GM12801 (cell line): ENCODE measurements around the gene SH3GLB2.

Source experiments
- TF ChIP-seq, protein P1 (sequence below): IDR thresholded peaks from one replicate; pipeline ENCODE4 v1.5.1; 2011; ENCODE audit warnings: control low read depth; ENCODE audit not compliant: insufficient read length; ENCODE audit errors: extremely low read depth

SH3GLB2 gene

DNA sequence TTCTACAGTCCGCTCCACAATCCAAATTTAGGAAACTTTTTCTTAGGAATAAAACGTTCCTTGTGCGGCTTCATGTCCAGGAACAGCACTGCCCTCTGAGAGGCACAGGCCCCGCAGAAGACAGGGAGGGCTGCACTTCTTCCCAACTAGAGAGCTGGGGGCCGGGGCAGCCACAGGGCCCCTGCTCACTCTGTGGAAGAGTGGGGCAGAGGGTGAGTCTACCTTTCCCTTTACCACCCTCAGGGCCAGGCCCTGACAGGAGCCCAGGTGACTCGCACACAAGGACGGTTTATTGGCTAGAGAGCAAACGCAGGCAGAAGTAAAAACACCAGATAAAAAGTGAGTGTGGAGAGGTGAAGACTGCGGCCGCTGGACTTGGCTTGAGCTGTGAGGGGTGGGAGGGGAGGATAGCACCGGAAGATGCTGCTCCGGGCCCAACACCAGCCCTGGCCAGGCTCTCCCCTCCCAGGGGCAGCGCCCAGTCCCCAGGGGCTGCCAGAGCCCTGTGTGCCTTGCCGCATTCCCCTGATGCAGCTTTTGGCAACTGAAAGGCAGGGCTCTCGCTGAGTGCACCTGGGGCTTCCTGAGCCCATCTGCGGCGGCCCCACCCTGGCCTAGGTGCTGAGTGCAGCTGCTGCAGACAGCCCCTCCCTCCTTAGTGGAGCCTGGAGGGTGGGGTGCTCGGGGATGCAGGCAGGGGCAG is 20.2 kb downstream of the SH3GLB2 start:
- TF ChIP-seq, protein P1, sequence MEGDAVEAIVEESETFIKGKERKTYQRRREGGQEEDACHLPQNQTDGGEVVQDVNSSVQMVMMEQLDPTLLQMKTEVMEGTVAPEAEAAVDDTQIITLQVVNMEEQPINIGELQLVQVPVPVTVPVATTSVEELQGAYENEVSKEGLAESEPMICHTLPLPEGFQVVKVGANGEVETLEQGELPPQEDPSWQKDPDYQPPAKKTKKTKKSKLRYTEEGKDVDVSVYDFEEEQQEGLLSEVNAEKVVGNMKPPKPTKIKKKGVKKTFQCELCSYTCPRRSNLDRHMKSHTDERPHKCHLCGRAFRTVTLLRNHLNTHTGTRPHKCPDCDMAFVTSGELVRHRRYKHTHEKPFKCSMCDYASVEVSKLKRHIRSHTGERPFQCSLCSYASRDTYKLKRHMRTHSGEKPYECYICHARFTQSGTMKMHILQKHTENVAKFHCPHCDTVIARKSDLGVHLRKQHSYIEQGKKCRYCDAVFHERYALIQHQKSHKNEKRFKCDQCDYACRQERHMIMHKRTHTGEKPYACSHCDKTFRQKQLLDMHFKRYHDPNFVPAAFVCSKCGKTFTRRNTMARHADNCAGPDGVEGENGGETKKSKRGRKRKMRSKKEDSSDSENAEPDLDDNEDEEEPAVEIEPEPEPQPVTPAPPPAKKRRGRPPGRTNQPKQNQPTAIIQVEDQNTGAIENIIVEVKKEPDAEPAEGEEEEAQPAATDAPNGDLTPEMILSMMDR = no peak

DNA sequence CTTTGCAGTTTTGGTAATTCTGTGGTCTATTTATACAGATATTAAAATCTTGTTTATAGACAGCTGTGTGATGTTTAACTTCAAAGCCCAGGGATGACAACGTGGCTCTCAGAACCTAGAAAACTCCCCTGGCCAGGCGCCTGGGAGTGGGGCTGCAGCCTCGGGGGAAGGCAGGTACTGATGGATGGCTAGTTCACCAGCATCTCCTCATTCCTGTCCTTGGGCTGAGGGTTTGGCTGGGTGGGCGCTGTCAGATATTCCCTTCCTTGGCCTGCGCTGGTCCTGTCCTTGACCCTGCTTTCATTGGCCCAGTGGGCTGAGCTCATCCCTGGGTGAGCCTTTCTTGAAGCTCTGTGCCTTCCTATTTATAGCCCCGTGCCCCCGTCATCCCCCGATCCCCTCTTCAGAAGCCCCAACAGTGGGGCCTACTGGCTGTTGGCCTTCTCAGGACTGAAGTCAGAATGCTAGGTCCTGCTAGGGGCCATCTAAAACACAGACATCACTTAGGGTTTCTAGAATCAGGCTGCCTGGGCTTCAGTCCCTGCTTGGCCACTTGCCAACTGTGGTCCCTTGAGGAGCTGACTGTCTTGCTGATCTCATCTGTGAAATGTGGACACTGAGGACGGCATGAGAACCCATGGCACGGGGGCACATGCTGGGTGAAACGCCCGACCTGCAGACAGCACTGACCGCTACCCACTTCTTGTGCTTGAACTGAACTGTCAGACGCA is 20.9 kb downstream of the SH3GLB2 start:
- TF ChIP-seq, protein P1 = no peak

DNA sequence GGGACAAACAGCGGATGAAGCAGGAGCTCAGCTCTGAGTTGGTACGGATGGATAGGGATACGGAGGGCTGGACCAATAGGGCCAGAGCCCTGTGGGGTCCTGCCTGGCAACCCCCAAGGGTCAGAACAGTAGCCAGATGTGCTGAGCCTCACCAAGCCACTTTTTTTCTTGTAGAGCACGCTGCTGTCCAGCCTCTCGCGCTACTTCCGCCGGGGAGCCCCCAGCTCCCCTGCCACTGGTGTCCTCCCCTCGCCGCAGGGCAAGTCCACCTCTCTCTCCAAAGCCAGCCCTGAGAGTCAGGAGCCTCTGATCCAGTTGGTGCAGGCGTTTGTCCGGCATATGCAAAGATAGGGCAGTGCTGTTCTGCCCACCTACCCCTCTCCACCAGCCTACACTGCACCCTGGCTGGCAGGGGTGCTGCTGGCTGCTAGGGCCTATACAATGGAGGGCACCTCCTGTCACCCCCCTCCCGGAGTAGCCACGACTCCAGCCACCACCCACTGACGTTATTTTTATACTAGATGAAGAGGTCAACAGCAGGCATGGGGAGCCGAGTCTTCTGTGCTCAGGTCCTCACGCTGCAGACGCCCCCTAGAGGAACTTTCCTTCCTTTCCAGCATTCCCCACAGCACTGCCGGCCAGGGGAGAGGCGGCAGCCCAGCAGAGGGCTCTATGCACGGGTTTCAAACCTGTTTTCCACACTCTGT is 21.6 kb downstream of the SH3GLB2 start:
- TF ChIP-seq, protein P1 = no peak

DNA sequence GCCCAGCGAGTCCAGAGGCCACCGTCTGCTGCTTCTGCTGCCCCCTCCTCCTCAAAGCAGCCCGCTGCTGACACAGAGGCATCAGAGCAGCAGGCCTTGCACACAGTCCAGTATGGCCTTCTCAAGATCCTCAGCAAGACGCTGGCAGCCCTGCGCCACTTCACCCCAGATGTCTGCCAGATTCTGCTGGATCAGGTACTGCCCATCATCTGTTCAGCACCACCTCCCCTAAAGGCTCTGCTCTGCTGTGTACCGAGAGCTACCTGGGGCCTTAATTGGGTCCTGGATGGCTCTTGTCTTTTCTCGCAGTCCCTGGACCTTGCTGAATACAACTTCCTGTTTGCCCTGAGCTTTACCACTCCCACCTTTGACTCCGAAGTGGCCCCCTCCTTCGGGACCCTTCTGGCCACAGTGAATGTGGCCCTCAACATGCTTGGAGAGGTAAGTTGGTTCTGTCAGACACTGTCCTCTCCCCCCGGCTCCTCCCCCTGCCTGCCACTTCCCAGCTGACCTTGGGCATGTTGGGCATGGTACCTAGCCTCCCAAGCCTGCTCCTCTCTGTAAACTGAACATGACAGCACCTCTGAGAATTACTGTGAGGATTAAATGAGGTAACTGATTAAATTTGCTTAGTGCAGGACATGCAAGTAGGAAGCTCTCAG is 22.7 kb downstream of the SH3GLB2 start:
- TF ChIP-seq, protein P1 = no peak

DNA sequence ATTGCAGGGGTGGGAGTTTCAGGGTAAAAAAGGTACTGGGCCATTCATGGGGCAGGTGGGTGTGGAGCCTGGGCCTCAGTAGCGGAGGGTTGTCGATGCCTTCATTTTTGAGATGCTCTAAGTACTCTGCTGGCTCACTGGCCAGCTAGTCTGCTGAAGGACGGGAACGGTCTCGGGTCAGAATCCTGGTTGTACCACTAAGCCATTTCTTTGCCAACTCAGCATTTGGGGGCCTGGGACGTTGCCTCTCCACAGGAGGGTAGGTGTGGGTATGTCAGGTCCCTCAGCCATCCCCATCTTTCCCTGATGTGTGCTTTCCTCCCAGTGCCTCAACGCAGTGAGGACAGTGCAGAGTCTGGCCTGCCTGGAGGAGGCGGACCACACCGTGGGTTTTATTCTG is 25.1 kb downstream of the SH3GLB2 start:
- TF ChIP-seq, protein P1 = no peak

DNA sequence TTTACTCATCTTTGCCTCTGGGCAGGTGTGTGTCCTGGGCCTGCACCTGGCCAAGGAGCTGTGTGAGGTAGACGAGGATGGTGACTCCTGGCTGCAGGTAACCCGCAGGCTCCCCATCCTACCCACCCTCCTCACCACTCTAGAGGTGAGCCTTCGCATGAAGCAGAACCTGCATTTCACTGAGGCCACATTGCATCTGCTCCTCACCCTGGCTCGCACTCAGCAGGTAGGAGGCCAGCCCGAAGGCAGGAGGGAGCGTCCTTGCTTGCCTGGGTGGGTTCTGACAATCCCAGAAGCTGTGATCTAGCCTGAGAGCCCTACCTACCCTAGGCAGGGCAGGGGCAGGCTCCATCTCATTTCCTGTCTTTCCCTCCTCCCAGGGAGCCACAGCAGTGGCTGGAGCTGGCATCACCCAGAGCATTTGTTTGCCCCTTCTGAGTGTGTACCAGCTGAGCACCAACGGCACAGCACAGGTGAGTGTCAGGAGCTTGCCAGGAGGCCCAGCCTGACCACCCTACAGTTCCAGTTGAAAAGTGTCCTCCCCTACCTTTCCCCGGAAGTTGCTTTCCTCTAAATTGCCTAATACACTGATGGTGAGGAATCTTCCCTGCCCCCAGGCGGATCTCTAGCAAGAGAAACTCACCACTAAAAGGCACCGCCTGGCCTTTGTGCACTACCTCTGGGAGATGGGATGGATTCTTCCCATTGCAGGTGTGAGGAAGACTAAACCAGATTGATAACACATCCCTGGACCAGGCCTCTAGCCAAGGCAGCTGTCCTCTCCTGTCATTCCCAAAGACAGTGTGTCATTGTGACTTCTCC is 26.4 kb downstream of the SH3GLB2 start:
- TF ChIP-seq, protein P1 = no peak
